GM08714 (cell line): ENCODE data around the gene LAMA5.

ENCODE experiments used
- H3K4me3 ChIP-seq: fragments of 200-500 bp; sonication (Bioruptor generic); 2 replicates; pipeline ENCODE4 v1.5.1; 2014; ENCODE audit warnings: mild to moderate bottlenecking, low read length, inconsistent platforms
- ZNF274 ChIP-seq: IDR thresholded peaks from 2 replicates; pipeline ENCODE4 v1.6.1; 2012; ENCODE audit warnings: mild to moderate bottlenecking, low read depth, low read length

The LAMA5 gene

GRCh38 chr20:62296724-62297448 lies 70.2 kb downstream of the LAMA5 start:
- H3K4me3 ChIP-seq, result no peak overlapping the region
- no peak for TF ChIP-seq ZNF274

DNA sequence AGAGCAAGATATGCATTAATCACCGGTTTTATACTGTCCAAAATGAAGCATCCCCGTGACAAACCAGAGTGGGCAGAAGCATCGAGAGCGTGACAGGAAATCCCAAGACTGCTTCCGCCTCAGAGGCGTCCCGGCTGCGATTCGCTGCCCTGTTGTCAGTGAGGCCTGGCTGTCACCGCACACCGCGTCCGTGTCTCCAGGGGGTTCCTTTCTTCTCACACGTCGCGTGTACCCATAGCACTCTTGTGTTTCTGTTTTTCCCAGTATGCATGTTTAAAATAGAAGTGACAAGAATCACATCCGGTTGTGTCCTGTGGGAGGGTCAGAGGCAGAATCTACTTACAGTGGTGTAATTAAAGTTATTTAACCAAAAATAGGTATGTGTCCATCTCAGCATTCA lies 72.6 kb downstream of the LAMA5 start:
- no peak for TF ChIP-seq ZNF274
- no peak overlapping the region for H3K4me3 ChIP-seq

DNA sequence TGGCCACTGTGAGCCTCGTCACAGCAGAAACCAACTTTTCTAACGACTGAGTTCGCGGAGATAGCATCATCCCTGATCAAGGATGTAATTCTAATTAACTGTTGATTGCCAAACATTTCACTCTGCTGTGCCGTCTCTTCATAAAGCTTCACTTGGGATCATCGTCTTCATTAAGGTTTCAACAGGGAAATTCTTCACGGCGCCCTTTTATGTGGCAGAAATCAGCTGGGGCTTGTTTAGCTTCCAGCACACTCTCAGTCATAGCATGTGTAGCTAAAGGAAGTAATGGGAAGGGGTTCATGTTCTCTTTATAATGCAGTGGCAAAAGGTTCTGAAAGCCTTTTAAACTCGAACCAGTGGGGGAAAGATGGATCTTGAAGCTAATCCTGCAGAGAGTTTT lies 73.2 kb downstream of the LAMA5 start:
- H3K4me3 ChIP-seq, result no peak overlapping the region
- TF ChIP-seq ZNF274, result no peak

DNA sequence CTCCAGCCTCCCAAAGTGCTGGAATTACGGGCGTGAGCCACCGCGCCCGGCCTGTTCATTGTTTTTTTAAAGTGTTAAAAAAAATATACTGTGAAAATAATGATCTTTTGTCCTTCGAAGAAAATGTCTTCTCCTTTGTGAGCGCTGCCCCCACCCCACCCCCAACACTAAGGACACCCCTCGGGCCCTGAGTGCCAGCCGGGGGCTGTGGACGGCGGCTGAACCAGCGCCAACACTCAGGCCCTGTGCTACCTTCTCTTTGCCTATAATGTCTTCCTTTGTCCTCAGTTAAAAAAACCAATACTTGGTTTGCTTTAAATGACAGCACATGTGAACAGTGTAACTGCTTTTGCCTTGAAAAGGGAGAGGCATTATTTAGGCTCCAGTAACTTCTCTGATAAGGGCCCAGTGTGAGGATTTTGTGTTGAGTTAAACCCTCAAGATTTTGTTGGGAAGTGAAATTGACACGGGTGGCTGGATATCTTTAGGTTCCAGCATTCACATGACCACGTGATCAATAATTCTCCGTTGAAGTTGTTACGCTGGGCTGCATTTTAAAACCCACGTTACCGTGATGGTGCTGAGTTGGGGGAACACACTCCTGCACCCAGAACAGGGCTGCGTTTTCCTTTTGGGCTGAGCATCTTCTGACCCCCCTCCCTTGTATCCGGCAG lies 73.9 kb downstream of the LAMA5 start:
- no peak for TF ChIP-seq ZNF274

GRCh38 chr20:62292108-62292507 lies 75.0 kb downstream of the LAMA5 start:
- no peak for TF ChIP-seq ZNF274
- no peak overlapping the region for H3K4me3 ChIP-seq

More for the DNA sequence above, 73.9 kb downstream of the LAMA5 start:
- no peak overlapping the region for H3K4me3 ChIP-seq

DNA sequence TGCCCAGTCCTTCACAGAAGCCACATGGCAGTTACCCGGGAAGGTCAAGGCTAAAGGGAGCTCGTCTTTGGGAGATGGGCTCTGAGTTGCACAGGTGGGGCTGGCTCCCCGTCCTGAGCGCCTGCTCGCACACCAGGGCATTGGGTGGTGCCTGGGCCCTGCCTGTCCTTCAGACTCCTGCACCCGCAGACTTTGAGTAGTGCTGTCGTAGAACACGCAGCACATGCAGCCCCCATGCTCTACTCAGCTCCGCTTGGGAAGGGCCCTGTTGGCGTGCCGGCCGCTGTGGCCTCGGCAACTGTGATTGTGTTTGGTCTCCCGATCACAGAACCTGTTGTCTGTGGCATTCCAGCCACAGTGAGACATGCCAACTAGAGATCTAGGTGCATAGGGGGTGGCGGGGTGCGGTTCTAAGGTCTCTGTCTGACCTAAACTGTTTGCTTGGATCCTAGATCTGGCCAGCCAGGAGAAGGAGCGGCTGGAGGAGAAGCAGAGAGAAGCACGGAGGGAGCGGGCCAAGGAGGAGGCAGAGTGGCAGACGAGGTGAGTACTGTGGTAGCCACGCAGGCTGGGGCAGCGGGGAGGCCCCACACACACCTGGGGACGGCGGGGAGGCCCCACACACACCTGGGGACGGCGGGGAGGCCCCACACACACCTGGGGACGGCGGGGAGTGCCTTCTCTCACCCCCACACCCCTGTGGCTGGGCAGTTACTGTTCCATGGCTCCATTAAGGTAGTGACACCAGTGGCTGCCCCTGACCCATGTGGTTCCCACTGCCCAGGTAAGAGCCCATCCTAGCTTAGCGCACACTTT lies 75.7 kb downstream of the LAMA5 start:
- no peak for TF ChIP-seq ZNF274

DNA sequence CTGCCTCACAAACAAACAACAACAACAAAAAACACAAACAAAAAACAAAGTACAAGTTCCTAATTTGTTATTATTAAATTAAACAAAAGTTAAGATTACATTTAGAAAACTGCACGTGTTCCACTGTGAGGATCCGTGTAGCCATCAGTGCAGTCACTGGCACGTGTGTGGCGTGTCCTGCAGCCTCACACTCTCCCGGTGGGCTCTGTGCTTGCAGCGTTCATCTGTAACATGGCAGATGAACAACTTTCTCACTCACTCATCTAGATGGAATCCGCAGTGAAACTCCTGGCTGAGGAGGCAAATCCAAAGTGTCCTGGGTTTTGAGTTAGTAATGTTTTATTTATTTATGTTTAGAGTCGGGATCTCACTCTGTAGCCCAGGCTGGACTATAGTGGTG lies 77.2 kb downstream of the LAMA5 start:
- no peak for TF ChIP-seq ZNF274
- H3K4me3 ChIP-seq, result no peak overlapping the region

More for the DNA sequence above, 75.7 kb downstream of the LAMA5 start:
- no peak overlapping the region for H3K4me3 ChIP-seq

DNA sequence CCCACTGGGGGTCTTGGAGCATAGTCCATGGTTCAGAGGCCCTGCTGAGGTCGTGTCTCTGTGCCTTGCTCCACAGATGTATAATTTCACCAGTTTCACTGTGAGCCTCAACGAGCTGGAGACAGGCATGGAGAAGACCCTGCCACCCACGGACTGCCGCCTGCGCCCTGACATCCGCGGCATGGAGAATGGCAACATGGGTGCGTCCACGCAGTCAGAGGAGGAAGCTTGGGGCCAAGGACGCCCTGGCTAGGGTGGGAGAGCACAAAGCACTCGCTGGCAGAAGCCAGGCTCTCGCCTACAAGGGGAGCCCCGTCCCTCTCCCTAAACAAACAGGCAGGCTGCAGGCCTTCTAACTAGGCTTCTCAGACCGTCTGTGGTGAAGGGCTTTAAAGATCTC lies 78.0 kb downstream of the LAMA5 start:
- no peak for TF ChIP-seq ZNF274

GRCh38 chr20:62288535-62289105 lies 78.5 kb downstream of the LAMA5 start:
- H3K4me3 ChIP-seq, result no peak overlapping the region
- TF ChIP-seq ZNF274, result no peak

More for the DNA sequence above, 78.0 kb downstream of the LAMA5 start:
- H3K4me3 ChIP-seq, result no peak overlapping the region

- H3K4me3 ChIP-seq, result no peak overlapping the region
- TF ChIP-seq ZNF274, result no peak
Observed at GRCh38 chr20:62287759-62288534, 79.2 kb downstream of the LAMA5 start.

- no peak overlapping the region for H3K4me3 ChIP-seq
- TF ChIP-seq ZNF274, result no peak
Observed at GRCh38 chr20:62287129-62287528, 80.0 kb downstream of the LAMA5 start.

DNA sequence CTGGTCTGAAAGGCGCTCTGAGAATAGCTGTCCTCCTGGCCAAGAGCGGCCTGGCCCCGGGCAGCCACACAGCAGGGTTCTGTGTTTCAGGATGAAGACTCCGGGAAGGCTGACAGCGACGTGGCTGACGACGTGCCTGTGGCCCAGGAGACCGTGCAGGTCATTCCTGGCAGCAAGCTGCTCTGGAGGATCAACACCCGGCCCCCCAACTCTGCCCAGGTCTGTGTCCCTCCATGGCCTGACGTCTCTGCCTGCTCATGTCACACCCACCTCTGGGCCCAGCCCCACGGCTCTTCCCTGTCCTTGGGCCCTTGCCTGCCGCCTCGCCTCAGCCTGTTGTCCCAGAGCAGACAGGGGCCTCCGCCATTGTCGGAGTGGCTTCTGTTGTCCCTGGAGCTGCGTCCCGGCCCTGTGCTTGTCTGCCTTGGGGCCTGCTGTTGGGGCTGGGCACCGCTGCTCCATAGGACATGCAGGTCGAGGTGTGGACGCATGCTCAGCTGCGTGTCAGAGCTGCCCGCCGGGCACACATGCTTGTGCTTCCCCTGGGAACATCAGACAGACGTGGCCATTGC lies 80.5 kb downstream of the LAMA5 start:
- TF ChIP-seq ZNF274, result no peak
- H3K4me3 ChIP-seq, result no peak overlapping the region

DNA sequence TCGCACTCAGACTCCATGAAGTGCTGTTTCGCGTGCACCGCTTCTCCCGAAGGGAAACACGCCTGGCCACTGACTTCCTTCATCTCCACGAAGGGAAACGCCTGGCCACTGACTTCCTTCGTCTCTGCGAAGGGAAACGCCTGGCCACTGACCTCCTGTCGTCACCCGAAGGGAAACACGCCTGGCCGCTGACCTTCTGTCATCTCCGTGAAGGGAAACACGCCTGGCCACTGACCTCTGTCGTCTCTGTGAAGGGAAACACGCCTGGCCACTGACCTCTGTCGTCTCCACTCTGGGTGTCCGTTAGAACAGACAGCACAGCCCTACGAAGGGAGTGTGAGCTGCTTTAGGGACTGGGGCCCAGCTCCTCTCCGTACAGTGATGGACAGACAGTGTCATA lies 81.4 kb downstream of the LAMA5 start:
- TF ChIP-seq ZNF274, result no peak
- H3K4me3 ChIP-seq, result no peak overlapping the region
